Neutrophil (primary cell): ENCODE data around the gene RAB27A.

Source experiments
- H3K27ac ChIP-seq: fragments of 200-600 bp; sonication (generic); 2 replicates; pipeline ENCODE4 v1.5.1; 2016; ENCODE audit warnings: mild to moderate bottlenecking, moderate library complexity
- H3K27me3 ChIP-seq: fragments of 200-600 bp; sonication (generic); 2 replicates; pipeline ENCODE4 v1.6.0; 2016; ENCODE audit warnings: mild to moderate bottlenecking
- H3K36me3 ChIP-seq: fragments of 200-600 bp; sonication (generic); 2 replicates; pipeline ENCODE4 v1.5.1; 2017
- H3K4me1 ChIP-seq, 2 experiments: fragments of 200-600 bp in 1 of 2; sonication (generic) in 1 of 2; 1 replicate in 1 of 2; 2 replicates in 1 of 2; pipeline versions ENCODE4 v1.5.1 to v1.6.1; 2013 to 2016; ENCODE audit warnings: low read depth in 1 of 2, low read length in 1 of 2, mild to moderate bottlenecking in 1 of 2, moderate library complexity in 1 of 2; ENCODE audit not compliant: control insufficient read depth in 1 of 2, insufficient read depth in 1 of 2
- H3K4me3 ChIP-seq, 2 experiments: fragments of 200-600 bp in 1 of 2; sonication (generic) in 1 of 2; 1 replicate in 1 of 2; 2 replicates in 1 of 2; pipeline ENCODE4 v1.5.1; 2013 to 2016; ENCODE audit warnings: low read depth in 1 of 2, low read length in 1 of 2, mild to moderate bottlenecking in 1 of 2, moderate library complexity in 1 of 2
- H3K9me3 ChIP-seq: fragments of 200-600 bp; sonication (generic); 2 replicates; pipeline ENCODE4 v1.5.1; 2016
- TF ChIP-seq, protein P1 (sequence below): fragments of 200-600 bp; sonication (generic); IDR thresholded peaks from 2 replicates; pipeline ENCODE4 v1.5.1; 2016; ENCODE audit warnings: antibody characterized with exemption

The RAB27A gene

DNA sequence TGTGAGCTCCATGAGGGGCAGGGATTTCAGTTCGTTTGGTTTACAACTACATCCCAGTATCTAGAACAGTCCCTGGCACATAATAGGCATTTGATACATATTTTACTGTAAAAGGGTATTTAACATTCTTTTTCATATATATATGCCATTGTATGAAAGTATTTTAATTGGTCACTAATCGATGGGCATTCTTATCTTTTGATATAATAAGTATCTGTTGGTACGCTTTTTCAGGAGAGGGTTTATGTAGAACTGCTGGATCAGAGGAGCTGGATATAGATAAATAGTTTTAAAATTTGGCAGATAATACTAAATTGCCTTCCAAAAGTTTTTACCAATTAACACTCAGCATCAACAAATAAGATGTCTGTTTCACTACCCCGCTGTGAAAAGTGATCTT is 91.9 kb downstream of the RAB27A start:
- H3K4me1 ChIP-seq: peaks cover 40 to 45% of the 10 kb centered on the region in 2 experiments
- H3K36me3 ChIP-seq: peaks cover 14% of the 10 kb centered on the region
- no peaks in the 10 kb centered on the region for H3K27me3 ChIP-seq
- TF ChIP-seq, protein P1, sequence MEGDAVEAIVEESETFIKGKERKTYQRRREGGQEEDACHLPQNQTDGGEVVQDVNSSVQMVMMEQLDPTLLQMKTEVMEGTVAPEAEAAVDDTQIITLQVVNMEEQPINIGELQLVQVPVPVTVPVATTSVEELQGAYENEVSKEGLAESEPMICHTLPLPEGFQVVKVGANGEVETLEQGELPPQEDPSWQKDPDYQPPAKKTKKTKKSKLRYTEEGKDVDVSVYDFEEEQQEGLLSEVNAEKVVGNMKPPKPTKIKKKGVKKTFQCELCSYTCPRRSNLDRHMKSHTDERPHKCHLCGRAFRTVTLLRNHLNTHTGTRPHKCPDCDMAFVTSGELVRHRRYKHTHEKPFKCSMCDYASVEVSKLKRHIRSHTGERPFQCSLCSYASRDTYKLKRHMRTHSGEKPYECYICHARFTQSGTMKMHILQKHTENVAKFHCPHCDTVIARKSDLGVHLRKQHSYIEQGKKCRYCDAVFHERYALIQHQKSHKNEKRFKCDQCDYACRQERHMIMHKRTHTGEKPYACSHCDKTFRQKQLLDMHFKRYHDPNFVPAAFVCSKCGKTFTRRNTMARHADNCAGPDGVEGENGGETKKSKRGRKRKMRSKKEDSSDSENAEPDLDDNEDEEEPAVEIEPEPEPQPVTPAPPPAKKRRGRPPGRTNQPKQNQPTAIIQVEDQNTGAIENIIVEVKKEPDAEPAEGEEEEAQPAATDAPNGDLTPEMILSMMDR: no peak
- peak overlapping the region; percentile 71 to 92 for H3K4me3 ChIP-seq
- no peaks in the 10 kb centered on the region for H3K9me3 ChIP-seq
- peak overlapping the region; percentile 94 for H3K27ac ChIP-seq

DNA sequence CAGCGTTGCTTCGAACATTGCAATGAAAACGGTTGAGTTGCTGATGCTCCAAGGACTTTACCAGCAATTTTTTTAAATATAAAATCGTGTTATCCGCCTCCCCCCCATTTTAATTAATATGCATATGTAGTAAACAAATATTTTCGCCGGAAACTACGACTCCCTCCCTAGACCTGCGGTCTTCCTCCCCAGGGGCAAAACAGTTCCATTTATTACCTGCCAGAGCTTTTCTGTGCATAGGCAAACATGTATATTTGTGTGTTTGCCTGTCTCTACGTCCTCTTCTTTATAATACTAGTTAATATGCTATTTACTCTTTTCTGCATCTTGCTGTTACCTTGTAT is 92.3 kb downstream of the RAB27A start:
- peaks cover 13% of the 10 kb centered on the region for H3K36me3 ChIP-seq
- peak overlapping the region; percentile 71 to 92 for H3K4me3 ChIP-seq
- no peaks in the 10 kb centered on the region for H3K9me3 ChIP-seq
- H3K27ac ChIP-seq: peak overlapping the region; percentile 94
- TF ChIP-seq, protein P1: no peak
- peaks cover 40 to 45% of the 10 kb centered on the region in 2 experiments for H3K4me1 ChIP-seq
- no peaks in the 10 kb centered on the region for H3K27me3 ChIP-seq

DNA sequence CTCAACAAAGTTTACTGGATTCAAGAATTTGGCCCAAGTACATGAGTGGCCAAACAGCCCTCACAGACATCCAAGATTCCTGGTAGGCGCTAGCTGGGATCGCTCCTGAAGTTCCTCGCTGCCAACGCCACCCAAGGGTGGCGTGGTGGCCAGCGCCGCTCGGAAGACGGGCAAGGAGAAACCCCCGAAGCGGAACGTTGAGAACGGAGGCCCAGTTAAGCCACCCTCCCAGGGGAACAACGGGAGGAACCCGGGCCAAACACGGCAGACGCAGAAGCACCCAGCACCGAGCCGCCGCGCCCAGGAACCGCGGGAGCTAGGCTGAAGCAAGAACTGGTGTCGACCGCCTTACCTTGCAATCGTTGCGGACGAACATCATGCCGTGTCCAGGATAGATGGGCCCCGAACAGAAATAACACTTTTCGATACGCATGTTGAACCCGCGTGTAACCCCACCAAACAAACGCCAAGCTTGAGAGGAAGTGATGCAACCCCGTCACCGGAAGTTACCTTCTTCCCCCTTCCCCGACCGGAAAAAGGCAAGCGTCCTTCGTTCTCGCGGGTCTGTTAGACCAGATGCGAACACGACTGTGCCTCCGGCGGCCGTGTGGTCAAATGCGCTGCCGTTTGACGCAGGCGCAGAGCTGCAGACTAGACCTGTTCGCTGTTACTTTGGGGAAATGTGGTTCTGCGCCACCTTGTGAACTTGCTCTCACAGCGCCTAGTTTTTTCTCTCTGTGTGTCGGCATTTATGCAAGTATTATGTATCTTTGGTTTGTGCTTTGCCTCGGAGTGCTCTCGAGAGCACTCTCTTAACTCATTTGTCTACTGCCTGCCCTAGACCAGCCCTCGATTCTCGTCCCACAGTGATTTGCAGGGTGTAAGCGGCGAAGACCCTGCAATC is 92.9 kb downstream of the RAB27A start, which contains the start of gene RSL24D1:
Gene RSL24D1 (minus strand): TSS at position 484 of the 904 bp plus-strand sequence. CDS start 51 bp downstream, at position 433.
- Histone ChIP-seq H3K27ac (peak within 1 kb of the TSS; percentile 94), H3K36me3 (peaks cover 14% of the 10 kb centered on the region)

DNA sequence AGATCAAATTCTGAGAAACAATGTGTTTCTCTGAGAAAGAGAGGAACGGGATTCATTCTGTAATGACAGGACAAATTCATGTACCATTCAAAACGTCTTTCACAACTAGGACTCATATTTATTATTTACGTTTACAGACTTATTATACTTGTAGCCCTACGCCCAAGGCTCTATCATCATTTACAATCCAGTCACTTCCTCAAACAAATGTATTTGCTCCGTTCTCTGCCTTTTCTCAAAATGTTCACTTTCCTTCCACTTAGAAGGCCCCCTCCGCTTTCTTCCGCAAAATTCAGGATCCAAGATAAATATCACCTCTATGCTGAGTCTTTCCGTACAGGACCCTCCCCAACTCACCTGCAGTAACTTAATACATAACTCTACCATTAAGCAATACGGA is 93.6 kb downstream of the RAB27A start:
- peaks cover 40 to 45% of the 10 kb centered on the region in 2 experiments for H3K4me1 ChIP-seq
- peak overlapping the region; percentile 94 for H3K27ac ChIP-seq
- TF ChIP-seq, protein P1: no peak
- H3K36me3 ChIP-seq: peaks cover 16% of the 10 kb centered on the region
- H3K4me3 ChIP-seq: peak overlapping the region; percentile 71 to 92
- no peaks in the 10 kb centered on the region for H3K9me3 ChIP-seq
- H3K27me3 ChIP-seq: no peaks in the 10 kb centered on the region

More for the DNA sequence above, 92.9 kb downstream of the RAB27A start, which contains the start of gene RSL24D1:
- H3K9me3 ChIP-seq: no peaks in the 10 kb centered on the region
- peak within 1 kb of the TSS; percentile 71 to 92 for H3K4me3 ChIP-seq
- H3K4me1 ChIP-seq: peaks cover 40 to 45% of the 10 kb centered on the region in 2 experiments
- TF ChIP-seq, protein P1: peak; percentile 72
- no peaks in the 10 kb centered on the region for H3K27me3 ChIP-seq

DNA sequence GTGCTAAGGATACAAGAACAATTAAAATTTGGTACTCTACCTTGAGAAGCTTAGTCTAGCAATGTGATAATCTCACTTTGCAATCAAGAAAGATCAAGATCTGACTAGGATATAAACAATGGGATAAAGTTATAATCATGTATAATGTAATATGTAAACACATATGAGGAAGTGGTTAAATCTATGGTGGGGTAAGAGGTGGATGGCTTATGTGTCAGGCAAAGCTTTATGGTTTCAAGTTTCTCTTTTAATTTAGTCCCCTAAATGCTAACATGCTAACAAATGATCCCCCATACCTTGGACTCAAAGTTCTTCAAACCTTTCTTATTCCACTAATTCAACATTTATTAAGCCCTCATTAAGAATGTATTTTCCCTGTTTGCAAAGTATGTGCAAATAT is 95.4 kb downstream of the RAB27A start:
- Histone ChIP-seq H3K27me3 (no peaks in the 10 kb centered on the region), H3K4me1 (peaks cover 40 to 45% of the 10 kb centered on the region in 2 experiments), H3K27ac (peak overlapping the region; percentile 32), H3K9me3 (no peaks in the 10 kb centered on the region), H3K36me3 (peaks cover 30% of the 10 kb centered on the region), H3K4me3 (no peak overlapping the region)
- TF ChIP-seq, protein P1: no peak
